ENCODE measurements around the gene SYCE3.
A peak's percentile ranks its signal among the peaks of the same experiment; 100 is the strongest.
"Not testable (repeated sequence)": the region's sequence is repeated elsewhere in the genome, so short reads cannot be mapped to it uniquely, and the experiment has no call there.

Gene SYCE3

DNA sequence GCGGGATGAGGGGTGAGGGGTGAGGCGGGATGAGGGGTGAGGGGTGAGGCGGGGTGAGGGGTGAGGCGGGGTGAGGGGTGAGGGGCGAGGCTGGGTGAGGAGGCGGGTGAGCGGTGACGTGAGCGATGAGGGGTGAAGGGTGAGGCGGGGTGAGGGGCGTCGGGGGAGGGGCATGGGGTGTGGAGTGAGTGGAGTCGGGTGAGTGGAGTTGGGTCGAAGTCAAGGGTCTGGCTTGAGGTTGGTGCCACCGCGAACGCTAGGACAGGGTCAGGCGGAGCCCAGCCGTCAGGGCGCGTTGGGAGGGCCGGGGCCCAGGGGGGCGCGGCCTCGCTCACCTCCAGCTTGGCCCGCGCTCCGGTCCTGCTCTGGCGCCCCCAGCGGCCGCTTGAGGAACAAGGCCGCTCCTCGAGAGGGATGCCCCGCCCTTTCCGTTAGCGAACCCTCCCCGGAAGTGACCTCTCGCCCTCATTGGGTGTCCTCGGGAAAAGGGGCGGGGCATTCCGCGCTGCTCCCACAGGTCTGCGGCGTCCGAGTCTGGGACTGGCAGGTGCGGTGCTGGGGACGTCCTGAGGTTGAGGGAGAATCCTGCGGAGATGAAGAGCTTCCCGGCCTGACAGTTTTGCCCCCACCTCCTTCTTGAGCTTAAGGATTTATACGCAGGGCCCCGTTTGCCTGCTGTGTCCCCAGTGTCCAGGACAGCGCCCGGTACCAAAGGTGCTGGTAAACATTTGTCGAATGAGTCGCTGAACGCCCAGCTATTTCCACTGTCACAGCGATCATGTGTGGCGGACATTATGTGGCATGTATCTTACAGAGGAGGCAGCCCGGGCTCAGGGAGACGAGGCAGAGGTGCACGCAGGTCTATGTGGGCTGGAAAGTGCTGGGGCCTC is at the start of gene SYCE3:
SYCE3 (minus strand) TSS at position 397 of the 890 bp plus-strand sequence. CDS start 6,514 bp downstream, outside the sequence.
- DNase-seq (ENCODE audit: low read depth): peak; percentile 92

- no peak for DNase-seq (ENCODE audit: low read depth)
Observed at GRCh38 chr22:50612168-50612527, 49.4 kb upstream of the SYCE3 start.

DNA sequence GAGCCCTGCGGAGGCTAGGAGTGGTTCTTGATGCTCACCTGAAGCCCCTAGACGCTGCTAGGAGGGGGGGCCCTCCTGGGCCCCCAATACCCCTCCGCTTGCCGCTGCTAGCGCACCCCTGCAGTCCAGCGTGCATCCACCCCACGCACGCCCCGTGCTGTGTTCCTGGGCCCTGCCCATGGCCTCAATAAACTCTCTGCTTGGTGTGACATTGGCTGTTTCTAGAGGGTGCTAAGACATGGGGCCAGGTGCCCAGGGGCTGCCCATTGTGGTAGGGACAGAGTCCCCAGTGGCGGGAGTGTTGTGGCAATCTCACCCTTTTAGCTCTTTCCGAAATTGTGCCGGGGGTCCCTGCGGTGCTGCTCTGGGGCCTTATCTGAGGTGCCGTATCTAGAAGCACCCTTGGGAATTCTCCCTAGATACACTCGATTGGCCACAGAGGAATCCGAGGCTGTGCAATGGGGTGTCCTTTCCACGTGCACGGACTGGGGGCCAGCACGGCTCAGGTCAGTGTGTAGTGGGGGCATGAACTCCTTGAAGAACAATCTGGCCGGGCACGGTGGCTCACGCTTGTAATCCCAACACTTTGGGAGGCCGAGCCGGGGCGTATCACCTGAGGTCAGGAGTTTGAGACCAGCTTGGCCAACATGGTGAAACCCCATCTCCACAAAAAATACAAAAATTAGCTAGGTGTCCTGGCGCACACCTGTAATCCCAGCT is 48.8 kb upstream of the SYCE3 start:
- DNase-seq (ENCODE audit: low read depth): no peak

DNA sequence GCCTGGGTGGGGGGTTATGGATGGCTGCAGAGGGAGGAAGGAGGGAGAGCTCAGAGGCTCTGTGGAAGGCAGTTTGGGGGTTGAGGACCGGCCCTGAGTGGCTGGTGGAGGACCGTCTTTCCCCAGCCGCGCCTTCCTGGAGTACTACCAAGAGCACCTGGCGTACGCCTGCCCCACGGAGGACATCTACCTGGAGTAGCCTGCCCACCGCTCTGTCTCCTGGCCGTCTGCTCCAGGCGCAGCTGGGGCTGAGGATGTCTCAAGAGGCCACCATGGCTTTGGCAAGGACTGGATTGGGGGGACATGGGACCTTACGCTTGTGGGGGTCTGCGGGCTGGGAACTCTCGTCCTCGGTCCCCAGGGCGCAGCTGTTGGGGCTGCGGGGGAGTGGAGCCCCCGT is 47.9 kb upstream of the SYCE3 start:
- no peak for DNase-seq (ENCODE audit: low read depth)

DNA sequence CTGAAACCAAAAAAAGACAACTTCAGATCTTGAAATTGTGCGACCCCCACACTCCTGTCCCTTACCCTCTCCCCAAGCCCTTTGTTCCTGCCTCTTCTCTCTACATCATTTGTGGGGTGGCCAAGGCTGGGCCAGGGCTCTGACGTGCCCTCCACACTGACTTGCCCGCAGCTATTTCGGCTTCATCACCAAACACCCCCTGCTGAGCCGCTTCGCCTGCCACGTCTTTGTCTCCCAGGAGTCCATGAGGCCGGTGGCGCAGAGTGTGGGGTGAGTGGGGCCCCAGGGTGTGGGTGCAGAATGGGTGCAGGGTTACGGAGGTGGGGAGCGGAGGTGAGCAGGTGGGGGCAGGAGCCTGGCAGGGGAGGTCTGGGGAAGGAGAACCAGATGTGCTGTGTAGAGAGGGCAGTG is 47.3 kb upstream of the SYCE3 start:
- DNase-seq (ENCODE audit: low read depth): no peak

DNA sequence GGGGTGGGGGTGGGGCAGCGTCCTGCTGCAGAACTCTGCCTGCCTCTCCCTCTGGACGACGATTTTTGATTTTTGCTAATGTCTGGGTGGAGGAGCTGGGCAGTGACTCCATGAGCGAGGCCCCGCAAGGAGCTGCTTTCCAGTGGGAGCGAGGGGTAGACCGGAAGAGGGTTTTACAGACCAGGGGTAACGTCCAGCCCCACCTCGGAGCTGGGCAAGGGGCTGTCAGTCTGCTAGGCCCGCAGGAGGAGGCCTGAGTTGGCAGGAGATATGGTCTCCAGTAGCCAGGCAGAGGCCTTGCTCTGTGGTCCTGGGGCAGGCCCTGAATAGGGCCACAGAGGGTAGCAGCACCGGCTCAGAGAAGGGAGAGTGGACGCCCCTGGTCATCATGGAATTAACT is 46.9 kb upstream of the SYCE3 start:
- DNase-seq (ENCODE audit: low read depth): no peak

DNA sequence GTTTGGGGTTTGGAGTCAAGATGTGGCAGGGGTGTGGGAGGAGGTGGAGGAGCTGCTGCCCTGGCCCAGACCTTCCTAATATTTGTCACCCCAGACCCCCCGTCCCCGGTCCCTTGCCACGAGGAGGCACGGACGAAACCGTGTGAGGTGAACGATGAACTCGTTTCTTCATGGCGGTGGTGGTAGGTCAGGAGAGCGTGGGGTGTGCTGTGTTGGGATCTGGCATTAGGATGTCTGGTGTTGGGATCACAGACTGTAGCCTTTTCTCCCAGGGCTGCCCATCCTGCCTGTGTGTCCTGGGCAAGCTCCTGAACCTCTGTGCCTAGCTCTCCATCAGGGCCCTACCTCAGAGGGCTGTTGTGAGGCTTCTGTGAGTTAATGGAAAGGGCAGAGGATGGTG is 46.3 kb upstream of the SYCE3 start:
- DNase-seq (ENCODE audit: low read depth): no peak

DNA sequence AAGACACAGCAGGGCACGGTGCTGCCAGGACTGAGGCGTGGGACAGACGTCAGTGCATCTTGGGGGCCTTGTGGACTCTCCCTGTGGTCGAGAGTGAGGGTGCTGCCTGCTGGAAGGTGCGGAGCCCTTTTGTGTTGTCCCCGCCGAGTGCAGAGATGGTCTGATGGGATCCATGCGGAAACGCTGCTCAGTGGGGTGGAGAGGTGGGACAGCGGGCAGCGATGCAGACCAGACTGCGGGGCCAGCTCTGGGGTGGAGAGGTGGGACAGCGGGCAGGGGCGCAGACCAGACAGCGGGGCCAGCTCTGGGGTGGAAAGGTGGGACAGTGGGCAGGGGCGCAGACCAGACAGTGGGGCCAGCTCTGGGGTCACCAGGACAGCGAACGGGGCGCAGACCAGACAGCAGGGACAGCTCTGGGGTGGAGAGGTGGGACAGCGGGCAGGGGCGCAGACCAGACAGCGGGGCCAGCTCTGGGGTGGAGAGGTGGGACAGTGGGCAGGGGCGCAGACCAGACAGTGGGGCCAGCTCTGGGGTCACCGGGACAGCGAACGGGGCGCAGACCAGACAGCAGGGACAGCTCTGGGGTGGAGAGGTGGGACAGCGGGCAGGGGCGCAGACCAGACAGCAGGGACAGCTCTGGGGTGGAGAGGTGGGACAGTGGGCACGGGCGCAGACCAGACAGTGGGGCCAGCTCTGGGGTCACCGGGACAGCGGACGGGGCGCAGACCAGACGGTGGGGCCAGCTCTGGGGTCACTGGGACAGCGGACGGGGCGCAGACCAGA is 45.5 kb upstream of the SYCE3 start:
- not testable (repeated sequence) for DNase-seq (ENCODE audit: low read depth)

- DNase-seq (ENCODE audit: low read depth): no peak
Observed at GRCh38 chr22:50607659-50608020, 44.9 kb upstream of the SYCE3 start.

DNA sequence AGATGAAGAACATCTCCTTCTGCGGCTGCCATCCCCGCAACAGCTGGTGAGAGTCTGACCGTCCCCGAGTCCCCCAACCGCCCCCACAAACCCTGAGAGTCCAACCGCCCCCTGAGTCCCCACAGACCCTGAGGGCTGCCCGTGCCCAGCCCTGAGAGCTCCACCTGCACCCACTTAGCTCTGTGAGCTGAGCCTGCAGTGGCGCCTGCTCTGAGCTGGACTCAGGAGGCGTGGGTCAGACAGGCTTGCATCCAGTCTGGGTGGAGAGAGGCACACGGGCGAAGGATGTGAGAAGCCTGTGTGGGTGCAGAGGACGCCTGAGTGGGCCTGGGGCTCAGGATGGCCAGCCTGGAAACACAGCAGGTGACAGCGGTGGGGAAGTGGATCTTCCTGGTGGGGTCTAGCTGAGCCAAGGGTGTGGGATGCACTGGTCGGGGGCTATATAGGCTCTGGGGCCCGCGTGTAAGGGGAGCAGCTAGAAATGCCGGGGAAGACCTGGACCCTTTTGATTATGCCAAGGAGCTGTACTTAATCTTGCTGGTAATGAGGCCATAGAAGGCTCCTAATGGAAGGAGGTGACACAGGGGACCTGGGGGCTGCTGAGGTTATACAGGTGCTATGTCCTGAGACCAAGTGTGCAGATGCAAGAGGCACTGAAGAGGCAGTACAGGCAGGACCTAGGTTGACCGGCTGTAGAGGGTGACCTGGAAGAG is 44.4 kb upstream of the SYCE3 start:
- no peak for DNase-seq (ENCODE audit: low read depth)

DNA sequence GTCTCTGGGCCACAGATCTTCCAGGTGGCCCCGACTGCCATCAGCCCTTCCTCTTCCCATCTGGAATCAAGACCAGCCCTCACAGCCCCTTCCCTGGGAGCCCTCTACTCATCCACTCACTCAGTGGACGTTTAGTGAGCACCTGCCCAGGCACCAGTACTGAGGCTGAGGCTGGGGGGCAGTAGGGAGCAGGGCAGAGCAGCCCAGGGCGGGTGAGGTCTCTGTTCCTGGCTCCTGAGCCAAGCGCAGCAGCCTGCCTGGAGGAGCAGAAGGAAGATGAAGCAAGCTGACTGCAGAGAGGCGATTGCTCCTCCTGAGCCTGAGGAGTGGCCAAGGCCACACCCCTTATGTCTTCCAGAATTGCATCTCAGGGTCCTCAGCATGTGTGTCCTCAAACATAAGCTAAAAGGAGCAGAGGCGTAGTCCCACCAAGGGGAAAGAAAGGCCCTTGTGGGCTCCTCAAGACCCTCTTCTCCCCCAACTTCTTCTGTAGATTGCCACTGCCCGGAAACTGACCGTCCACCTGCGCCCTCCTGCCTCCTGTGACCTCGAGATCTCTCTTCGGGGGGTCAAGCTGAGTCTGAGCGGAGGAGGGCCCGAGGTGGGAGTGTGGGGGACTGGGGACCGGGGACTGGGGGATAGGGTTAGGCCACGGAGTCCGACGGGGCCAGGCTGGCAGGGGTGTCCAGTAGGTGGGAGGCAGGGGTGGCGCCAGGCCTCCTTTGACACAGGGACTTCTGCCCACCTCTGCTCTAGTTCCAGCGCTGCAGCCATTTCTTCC is 43.6 kb upstream of the SYCE3 start:
- no peak for DNase-seq (ENCODE audit: low read depth)

DNA sequence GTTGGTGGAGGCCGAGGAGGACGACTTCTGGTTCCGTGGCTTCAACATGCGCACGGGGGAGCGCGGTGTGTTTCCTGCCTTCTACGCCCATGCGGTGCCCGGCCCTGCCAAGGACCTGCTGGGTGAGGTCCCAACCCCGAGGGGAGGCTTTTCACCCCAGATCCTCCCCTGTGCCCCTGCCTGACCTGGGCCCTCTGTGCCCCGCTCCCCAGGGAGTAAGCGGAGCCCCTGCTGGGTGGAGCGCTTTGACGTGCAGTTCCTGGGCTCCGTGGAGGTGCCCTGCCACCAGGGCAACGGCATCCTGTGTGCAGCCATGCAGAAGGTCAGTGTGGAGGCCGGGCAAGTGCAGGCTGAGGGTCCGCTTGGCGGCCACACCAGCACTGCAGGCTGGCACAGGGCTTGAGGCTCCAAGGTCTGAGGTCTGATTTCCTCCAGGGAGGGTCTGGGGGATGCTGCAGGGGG is 42.9 kb upstream of the SYCE3 start:
- DNase-seq (ENCODE audit: low read depth): no peak

GRCh38 chr22:50605002-50605612 is 42.4 kb upstream of the SYCE3 start:
- DNase-seq (ENCODE audit: low read depth): no peak

GRCh38 chr22:50604256-50605001 is 41.7 kb upstream of the SYCE3 start:
- DNase-seq (ENCODE audit: low read depth): no peak

DNA sequence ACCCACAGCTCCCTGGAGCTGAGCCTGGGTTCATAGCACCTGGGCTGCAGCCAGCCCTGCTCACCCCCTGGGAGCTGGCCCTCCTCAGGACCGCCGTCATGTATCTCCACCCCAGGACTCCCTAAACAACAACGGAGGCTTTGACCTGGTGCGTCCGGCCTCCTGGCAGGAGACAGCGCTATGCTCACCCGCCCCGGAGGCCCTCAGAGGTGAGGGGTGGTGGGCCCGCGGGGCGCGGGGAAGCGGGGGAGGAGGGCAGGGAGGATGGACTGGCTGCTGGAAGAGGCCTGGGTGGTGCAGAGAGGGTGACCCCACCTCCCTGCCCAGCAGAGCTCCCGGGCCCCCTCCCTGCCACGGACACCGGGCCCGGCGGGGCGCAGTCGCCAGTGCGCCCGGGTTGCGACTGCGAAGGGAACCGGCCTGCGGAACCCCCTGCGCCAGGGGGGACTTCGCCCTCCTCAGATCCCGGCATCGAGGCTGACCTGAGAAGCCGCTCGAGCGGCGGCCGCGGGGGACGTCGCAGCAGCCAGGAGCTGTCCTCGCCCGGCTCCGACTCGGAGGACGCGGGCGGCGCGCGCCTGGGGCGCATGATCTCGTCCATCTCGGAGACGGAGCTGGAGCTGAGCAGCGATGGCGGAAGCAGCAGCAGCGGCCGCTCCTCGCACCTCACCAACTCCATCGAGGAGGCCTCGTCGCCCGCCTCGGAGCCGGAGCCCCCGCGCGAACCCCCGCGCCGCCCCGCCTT is 41.0 kb upstream of the SYCE3 start:
- no peak for DNase-seq (ENCODE audit: low read depth)

- no peak for DNase-seq (ENCODE audit: low read depth)
Observed at GRCh38 chr22:50602338-50602700, 39.6 kb upstream of the SYCE3 start.

DNA sequence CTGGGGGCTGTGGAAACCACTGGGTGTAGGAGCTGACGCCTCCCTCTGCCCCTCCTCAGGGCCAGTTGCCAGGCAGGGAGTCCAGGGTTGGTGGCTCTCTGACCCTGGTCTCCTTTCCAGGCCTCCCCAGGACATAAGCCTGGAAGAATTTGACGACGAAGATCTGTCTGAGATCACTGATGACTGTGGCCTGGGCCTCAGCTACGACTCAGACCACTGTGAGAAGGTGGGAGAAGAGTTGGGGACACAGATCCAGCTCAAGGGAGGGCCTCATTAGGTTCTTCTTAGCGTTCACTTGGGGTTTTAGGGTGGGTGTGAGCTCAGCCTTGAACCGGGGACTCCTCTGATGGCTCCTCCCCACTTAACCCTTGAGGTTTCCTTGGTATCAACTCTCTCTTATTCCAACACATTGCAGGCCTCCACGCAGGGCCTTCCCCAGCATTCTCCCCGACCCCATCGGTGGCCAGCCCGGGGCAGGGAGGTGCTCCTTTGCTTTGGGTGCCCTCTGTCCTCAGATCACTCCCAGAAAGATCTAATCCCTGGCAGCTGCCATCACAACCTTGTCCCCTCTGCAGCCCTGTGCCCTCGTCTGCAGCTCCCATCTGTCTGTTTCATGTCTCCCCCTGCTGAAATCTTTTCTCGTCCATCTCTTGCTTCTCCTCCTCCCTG is 39.1 kb upstream of the SYCE3 start:
- DNase-seq (ENCODE audit: low read depth): no peak

DNA sequence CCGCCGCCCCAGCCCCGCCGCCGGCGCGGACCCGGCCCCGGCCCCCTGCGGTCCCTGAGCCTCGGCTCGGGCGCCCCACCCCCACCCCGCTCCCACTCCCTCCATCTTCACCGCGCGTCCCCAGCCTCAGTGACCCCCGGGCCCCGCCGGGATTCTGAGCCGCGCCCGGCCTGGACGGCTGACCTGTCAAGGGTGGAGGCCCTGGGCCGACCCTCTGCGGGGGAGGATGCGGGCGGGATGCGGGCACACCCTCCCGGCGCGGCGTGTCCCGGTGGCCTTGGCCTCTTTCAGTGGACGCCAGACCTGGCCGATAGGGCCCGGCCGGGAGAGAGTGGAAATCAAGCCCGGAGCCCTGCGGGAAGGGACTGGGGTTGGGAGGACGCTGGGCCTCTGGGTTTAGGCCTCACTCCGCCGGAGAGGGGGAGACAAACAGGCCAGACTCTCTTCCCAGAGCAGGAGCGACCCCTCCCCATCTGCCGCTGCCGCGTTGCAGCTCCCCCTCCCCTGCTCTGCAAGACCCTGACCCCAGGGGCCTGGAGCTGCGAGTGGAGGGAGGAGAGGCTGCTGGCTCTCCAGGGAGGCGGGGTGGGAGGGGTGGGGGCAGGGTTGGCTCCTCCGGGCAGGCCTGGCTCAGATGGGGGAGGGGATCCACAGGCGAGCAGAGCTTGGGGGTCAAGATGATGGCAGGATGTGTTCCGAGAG is 38.4 kb upstream of the SYCE3 start:
- no peak for DNase-seq (ENCODE audit: low read depth)
